Measurements from ENCODE around the gene GALNT18. TPM values are rescaled to one million over a fixed set of nuclear protein-coding genes. Genes with fewer than 3 reads are reported as not detected.
A peak's percentile ranks its signal among the peaks of the same experiment; 100 is the strongest.

The GALNT18 gene
- total and polyA plus RNA-seq, 3 experiments from 2014 or later: 1.3 TPM; not detected in 1

DNA sequence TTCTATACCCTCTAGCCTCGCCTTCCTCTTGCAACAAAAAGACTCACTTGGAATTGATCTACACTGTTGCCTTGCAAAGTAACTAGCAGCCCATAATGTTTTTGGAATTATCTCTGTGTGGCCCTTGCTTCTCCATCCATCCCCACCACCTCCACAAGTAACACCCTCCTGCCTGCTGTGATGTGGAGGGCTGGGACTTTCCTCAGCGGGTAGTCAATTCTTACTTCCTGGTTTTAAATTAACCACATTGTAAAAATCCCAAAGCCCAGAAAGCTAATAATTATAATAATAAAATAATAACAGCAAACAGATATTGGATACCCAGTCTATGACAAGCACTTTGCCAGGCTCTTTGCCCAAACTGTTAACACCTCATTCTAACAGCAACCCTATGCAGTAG, 40.8 kb upstream of the GALNT18 start:
- DNase-seq: no peak
- Mint-ChIP-seq H3K36me3 (no peaks in the 10 kb centered on the region), H3K9me3 (peaks cover 0 to 6% (median 0%) of the 10 kb centered on the region in 5 donors), H3K27me3 (peaks cover 7 to 35% of the 10 kb centered on the region in 2 donors), H3K4me1 (no peaks in the 10 kb centered on the region), H3K27ac (no peak overlapping the region), H3K4me3 (no peak overlapping the region)
- ChIA-PET CTCF (interaction anchor here (1.4 to 1.5 kb wide), 2 partner anchors 15 to 16 kb away, joined by 4 read pairs; no protein-coding TSS in a partner anchor), POLR2A (no interaction called here)
- Histone ChIP-seq H3K4me1 (ENCODE audit: insufficient read depth, low read length) (no peaks in the 10 kb centered on the region), H3K27me3 (ENCODE audit: insufficient read depth, low read length, poor library complexity, severe bottlenecking) (no peaks in the 10 kb centered on the region), H3K4me3 (ENCODE audit: low read length) (no peak overlapping the region), H3K27ac (ENCODE audit: low read depth, low read length) (no peak overlapping the region), H3K9me3 (ENCODE audit: low read length) (no peaks in the 10 kb centered on the region), H3K36me3 (ENCODE audit: insufficient read depth, low read length) (no peaks in the 10 kb centered on the region)

GRCh38 chr11:11661326-11662040, 39.7 kb upstream of the GALNT18 start:
- POLR2A ChIA-PET: no interaction called here
- no peaks in the 10 kb centered on the region for H3K27me3 ChIP-seq (ENCODE audit: insufficient read depth, low read length, poor library complexity, severe bottlenecking)
- Mint-ChIP-seq H3K27me3 (peaks cover 9 to 27% of the 10 kb centered on the region in 2 donors), H3K36me3 (no peaks in the 10 kb centered on the region), H3K9me3 (peaks cover 0 to 2% (median 0%) of the 10 kb centered on the region in 5 donors), H3K27ac (no peak overlapping the region), H3K4me1 (no peaks in the 10 kb centered on the region), H3K4me3 (no peak overlapping the region)
- CTCF ChIA-PET: interaction anchor here (1.4 kb wide), 1 partner anchor 14 kb away, joined by 4 read pairs; no protein-coding TSS in a partner anchor
- no peak overlapping the region for H3K4me3 ChIP-seq (ENCODE audit: low read length)
- DNase-seq: no peak
- no peaks in the 10 kb centered on the region for H3K4me1 ChIP-seq (ENCODE audit: insufficient read depth, low read length)
- no peaks in the 10 kb centered on the region for H3K36me3 ChIP-seq (ENCODE audit: insufficient read depth, low read length)
- H3K9me3 ChIP-seq (ENCODE audit: low read length): no peaks in the 10 kb centered on the region
- no peak overlapping the region for H3K27ac ChIP-seq (ENCODE audit: low read depth, low read length)

- no peak for DNase-seq
- H3K27me3 Mint-ChIP-seq: peaks cover 4 to 21% of the 10 kb centered on the region in 2 donors
- Histone ChIP-seq H3K27me3 (ENCODE audit: insufficient read depth, low read length, poor library complexity, severe bottlenecking) (no peaks in the 10 kb centered on the region), H3K4me3 (ENCODE audit: low read length) (no peak overlapping the region), H3K27ac (ENCODE audit: low read depth, low read length) (no peak overlapping the region), H3K36me3 (ENCODE audit: insufficient read depth, low read length) (no peaks in the 10 kb centered on the region), H3K4me1 (ENCODE audit: insufficient read depth, low read length) (no peaks in the 10 kb centered on the region), H3K9me3 (ENCODE audit: low read length) (no peaks in the 10 kb centered on the region)
- H3K27ac Mint-ChIP-seq: no peak overlapping the region
- H3K4me1 Mint-ChIP-seq: no peaks in the 10 kb centered on the region
- CTCF ChIA-PET: no interaction called here
- H3K4me3 Mint-ChIP-seq: no peak overlapping the region
- no peaks in the 10 kb centered on the region for H3K9me3 Mint-ChIP-seq
- H3K36me3 Mint-ChIP-seq: no peaks in the 10 kb centered on the region
- POLR2A ChIA-PET: no interaction called here
Observed at GRCh38 chr11:11660363-11660740, 38.5 kb upstream of the GALNT18 start.

- DNase-seq: no peak
- H3K27me3 Mint-ChIP-seq: peaks cover 4 to 27% of the 10 kb centered on the region in 2 donors
- H3K36me3 ChIP-seq (ENCODE audit: insufficient read depth, low read length): no peaks in the 10 kb centered on the region
- H3K4me1 Mint-ChIP-seq: no peaks in the 10 kb centered on the region
- no peaks in the 10 kb centered on the region for H3K36me3 Mint-ChIP-seq
- no peak overlapping the region for H3K27ac ChIP-seq (ENCODE audit: low read depth, low read length)
- POLR2A ChIA-PET: no interaction called here
- H3K9me3 ChIP-seq (ENCODE audit: low read length): no peaks in the 10 kb centered on the region
- no peaks in the 10 kb centered on the region for H3K9me3 Mint-ChIP-seq
- H3K27me3 ChIP-seq (ENCODE audit: insufficient read depth, low read length, poor library complexity, severe bottlenecking): no peaks in the 10 kb centered on the region
- H3K4me1 ChIP-seq (ENCODE audit: insufficient read depth, low read length): no peaks in the 10 kb centered on the region
- H3K4me3 Mint-ChIP-seq: no peak overlapping the region
- peak overlapping the region in 1 of 8 donors; percentile 47 for H3K27ac Mint-ChIP-seq
- no peak overlapping the region for H3K4me3 ChIP-seq (ENCODE audit: low read length)
- CTCF ChIA-PET: no interaction called here
Observed at GRCh38 chr11:11659567-11660362, 38.0 kb upstream of the GALNT18 start.

DNA sequence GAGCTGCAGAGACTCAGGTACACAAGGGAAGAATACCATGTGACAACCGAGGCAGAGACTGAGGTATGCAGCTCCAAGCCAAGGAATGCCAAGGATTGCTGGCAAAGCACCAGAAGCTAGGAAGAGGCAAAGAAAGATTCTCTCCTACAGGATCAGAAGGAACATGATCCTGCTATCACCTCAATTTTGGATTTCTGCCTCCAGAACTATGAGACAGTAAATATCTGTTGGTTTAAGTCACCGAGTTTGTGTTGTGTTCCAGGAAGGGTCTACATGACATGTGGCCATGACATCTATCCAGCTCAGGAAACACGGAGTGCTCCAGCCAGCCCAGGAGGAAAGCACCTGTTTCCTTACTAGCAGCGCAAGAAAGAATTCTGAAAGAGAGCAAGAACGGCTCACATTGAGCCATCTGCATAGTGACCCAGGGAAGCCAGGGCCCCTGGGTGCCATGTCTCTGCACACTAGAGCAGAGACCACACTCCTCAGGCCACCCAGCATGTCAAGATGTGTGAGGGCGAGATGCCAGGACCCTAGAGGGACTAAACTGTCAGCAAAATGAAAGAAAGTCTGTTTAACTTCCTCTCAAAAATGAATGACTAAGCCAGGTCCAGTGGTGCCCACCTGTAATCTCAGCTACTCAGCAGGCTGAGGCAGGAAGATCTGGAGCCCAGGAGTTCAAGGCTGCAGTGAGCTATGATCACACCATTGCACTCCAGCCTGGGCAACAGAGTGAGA, 35.6 kb upstream of the GALNT18 start:
- Mint-ChIP-seq H3K4me1 (no peaks in the 10 kb centered on the region), H3K36me3 (no peaks in the 10 kb centered on the region), H3K27ac (no peak overlapping the region), H3K9me3 (no peaks in the 10 kb centered on the region), H3K27me3 (peaks cover 3 to 18% of the 10 kb centered on the region in 2 donors), H3K4me3 (no peak overlapping the region)
- Histone ChIP-seq H3K4me3 (ENCODE audit: low read length) (no peak overlapping the region), H3K27ac (ENCODE audit: low read depth, low read length) (no peak overlapping the region), H3K9me3 (ENCODE audit: low read length) (no peaks in the 10 kb centered on the region), H3K36me3 (ENCODE audit: insufficient read depth, low read length) (no peaks in the 10 kb centered on the region), H3K27me3 (ENCODE audit: insufficient read depth, low read length, poor library complexity, severe bottlenecking) (no peaks in the 10 kb centered on the region), H3K4me1 (ENCODE audit: insufficient read depth, low read length) (no peaks in the 10 kb centered on the region)
- DNase-seq: no peak
- ChIA-PET CTCF (no interaction called here), POLR2A (no interaction called here)

GRCh38 chr11:11641581-11641980, 19.8 kb upstream of the GALNT18 start:
- no peaks in the 10 kb centered on the region for H3K27me3 ChIP-seq (ENCODE audit: insufficient read depth, low read length, poor library complexity, severe bottlenecking)
- H3K9me3 Mint-ChIP-seq: peaks cover 7 to 13% (median 10%) of the 10 kb centered on the region in 5 donors

DNA sequence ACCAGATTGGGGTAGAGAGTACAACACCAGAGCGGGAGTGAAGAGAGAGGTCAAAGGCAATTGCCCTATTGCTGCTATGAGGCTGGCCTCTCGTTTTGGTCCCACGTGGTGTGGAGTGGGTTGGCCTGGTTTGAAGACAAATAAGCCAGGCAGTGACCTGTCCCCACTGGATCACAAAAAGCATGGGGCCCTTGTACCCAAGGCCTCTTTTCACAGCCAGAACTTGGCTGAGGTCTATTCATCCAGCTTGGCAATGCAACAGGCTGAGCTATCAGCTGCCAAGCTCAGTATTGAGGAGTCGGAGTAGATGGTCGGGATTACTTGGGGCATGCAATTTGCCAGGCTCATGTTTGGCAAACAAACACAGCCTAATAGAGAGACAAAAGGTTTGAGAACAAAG, 19.2 kb upstream of the GALNT18 start:
- CTCF ChIA-PET: no interaction called here
- Mint-ChIP-seq H3K36me3 (peaks cover 0 to 3% (median 0%) of the 10 kb centered on the region in 3 donors), H3K27me3 (peaks cover 23 to 68% of the 10 kb centered on the region in 2 donors), H3K27ac (no peak overlapping the region), H3K9me3 (peaks cover 7 to 13% (median 9%) of the 10 kb centered on the region in 5 donors), H3K4me1 (no peaks in the 10 kb centered on the region), H3K4me3 (no peak overlapping the region)
- no peaks in the 10 kb centered on the region for H3K4me1 ChIP-seq (ENCODE audit: insufficient read depth, low read length)
- no peaks in the 10 kb centered on the region for H3K9me3 ChIP-seq (ENCODE audit: low read length)
- H3K27me3 ChIP-seq (ENCODE audit: insufficient read depth, low read length, poor library complexity, severe bottlenecking): no peaks in the 10 kb centered on the region
- H3K27ac ChIP-seq (ENCODE audit: low read depth, low read length): no peak overlapping the region
- POLR2A ChIA-PET: no interaction called here
- H3K4me3 ChIP-seq (ENCODE audit: low read length): no peak overlapping the region
- H3K36me3 ChIP-seq (ENCODE audit: insufficient read depth, low read length): no peaks in the 10 kb centered on the region
- DNase-seq: no peak

More at GRCh38 chr11:11641581-11641980, 19.8 kb upstream of the GALNT18 start:
- no peaks in the 10 kb centered on the region for H3K36me3 ChIP-seq (ENCODE audit: insufficient read depth, low read length)
- H3K4me3 Mint-ChIP-seq: no peak overlapping the region
- no peak overlapping the region for H3K27ac Mint-ChIP-seq
- peaks cover 0 to 3% (median 0%) of the 10 kb centered on the region in 3 donors for H3K36me3 Mint-ChIP-seq
- ChIA-PET POLR2A (no interaction called here), CTCF (no interaction called here)
- no peak overlapping the region for H3K27ac ChIP-seq (ENCODE audit: low read depth, low read length)
- H3K9me3 ChIP-seq (ENCODE audit: low read length): no peaks in the 10 kb centered on the region
- H3K4me3 ChIP-seq (ENCODE audit: low read length): no peak overlapping the region
- H3K27me3 Mint-ChIP-seq: peaks cover 23 to 74% of the 10 kb centered on the region in 2 donors
- no peaks in the 10 kb centered on the region for H3K4me1 Mint-ChIP-seq
- DNase-seq: no peak
- no peaks in the 10 kb centered on the region for H3K4me1 ChIP-seq (ENCODE audit: insufficient read depth, low read length)

- H3K27me3 ChIP-seq (ENCODE audit: insufficient read depth, low read length, poor library complexity, severe bottlenecking): no peaks in the 10 kb centered on the region
- DNase-seq: no peak
- no peak overlapping the region for H3K4me3 ChIP-seq (ENCODE audit: low read length)
- H3K36me3 ChIP-seq (ENCODE audit: insufficient read depth, low read length): no peaks in the 10 kb centered on the region
- H3K27me3 Mint-ChIP-seq: peaks cover 18 to 62% of the 10 kb centered on the region in 2 donors
- CTCF ChIA-PET: no interaction called here
- POLR2A ChIA-PET: no interaction called here
- H3K9me3 Mint-ChIP-seq: peaks cover 5 to 10% (median 7%) of the 10 kb centered on the region in 5 donors
- peaks cover 0 to 3% (median 0%) of the 10 kb centered on the region in 3 donors for H3K36me3 Mint-ChIP-seq
- no peaks in the 10 kb centered on the region for H3K9me3 ChIP-seq (ENCODE audit: low read length)
- H3K4me3 Mint-ChIP-seq: no peak overlapping the region
- no peaks in the 10 kb centered on the region for H3K4me1 Mint-ChIP-seq
- H3K4me1 ChIP-seq (ENCODE audit: insufficient read depth, low read length): no peaks in the 10 kb centered on the region
- no peak overlapping the region for H3K27ac Mint-ChIP-seq
- no peak overlapping the region for H3K27ac ChIP-seq (ENCODE audit: low read depth, low read length)
Observed at GRCh38 chr11:11640152-11640551, 18.3 kb upstream of the GALNT18 start.
